Neuron (in vitro differentiated cells): ENCODE data around the gene DTX4.
"Not testable (repeated sequence)": the region's sequence is repeated elsewhere in the genome, so short reads cannot be mapped to it uniquely, and the experiment has no call there.

Source experiments
- H2AFZ ChIP-seq: one replicate; pipeline ENCODE4 v1.6.1; 2013; ENCODE audit warnings: low read depth, mild to moderate bottlenecking, inconsistent platforms, low read length, moderate library complexity
- H3K27me3 ChIP-seq: one replicate; pipeline ENCODE4 v1.6.1; 2013; ENCODE audit warnings: low read length; ENCODE audit not compliant: insufficient read depth
- H3K36me3 ChIP-seq: one replicate; pipeline ENCODE4 v1.6.1; 2013; ENCODE audit warnings: low read length; ENCODE audit not compliant: insufficient read depth
- H3K4me1 ChIP-seq: one replicate; pipeline ENCODE4 v1.6.1; 2013; ENCODE audit warnings: low read length; ENCODE audit not compliant: insufficient read depth
- H3K4me3 ChIP-seq: 2 replicates; pipeline ENCODE4 v1.5.1; 2013; ENCODE audit warnings: mild to moderate bottlenecking, low read length, moderate library complexity
- H3K9me3 ChIP-seq: one replicate; pipeline ENCODE4 v1.6.1; 2013; ENCODE audit warnings: low read length

The DTX4 gene

DNA sequence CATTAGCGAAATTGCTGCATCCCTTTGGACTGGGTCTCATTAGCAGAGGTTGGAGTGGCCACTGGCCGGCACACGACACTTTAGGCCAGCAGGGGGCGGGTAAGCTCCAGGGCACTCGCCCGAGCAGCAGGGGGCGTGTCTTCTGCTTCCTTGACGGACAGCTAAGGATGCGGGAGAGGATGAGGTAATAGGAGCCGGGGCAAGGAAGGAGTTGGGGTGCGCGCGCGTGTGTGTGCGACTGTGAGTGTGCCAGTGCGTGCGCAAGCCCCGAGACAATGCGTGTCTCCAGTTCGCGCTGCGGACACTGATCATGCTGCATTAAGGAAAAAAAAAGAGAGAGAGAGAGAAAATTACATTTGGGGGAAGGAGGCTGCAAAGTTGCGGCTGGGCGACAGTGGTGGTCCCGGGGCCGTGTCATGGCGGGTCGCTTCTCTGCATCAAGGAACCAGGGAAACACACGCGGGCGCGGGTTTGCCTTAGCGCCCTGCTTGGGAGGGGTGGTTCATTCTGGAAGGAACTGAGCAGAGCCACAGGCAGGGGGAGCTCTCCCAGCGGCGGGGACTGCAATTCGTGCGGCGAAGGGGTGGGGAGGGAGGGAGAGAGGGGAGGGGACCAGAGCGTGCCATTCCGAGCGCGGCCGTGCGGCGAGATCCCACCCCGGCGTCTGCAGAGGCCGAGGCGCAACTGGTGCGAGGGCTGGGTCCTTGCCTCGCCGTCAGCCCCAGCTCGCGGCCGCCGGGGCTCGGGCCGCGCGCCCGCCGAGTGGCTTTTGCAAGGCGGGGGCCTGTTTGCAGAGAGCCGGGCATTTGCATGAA is at the start of gene DTX4:
Gene DTX4, plus strand, starts transcription at position 625 of the 815 bp plus-strand sequence. CDS start 464 bp downstream, outside the sequence.
- Histone ChIP-seq H3K9me3 (peaks cover 6% of the 10 kb centered on the region), H3K27me3 (no peaks in the 10 kb centered on the region), H3K4me1 (peaks cover 44% of the 10 kb centered on the region), H2AFZ (peak within 1 kb of the TSS; percentile 6), H3K36me3 (peaks cover 15% of the 10 kb centered on the region), H3K4me3 (peak within 1 kb of the TSS; percentile 98)

DNA sequence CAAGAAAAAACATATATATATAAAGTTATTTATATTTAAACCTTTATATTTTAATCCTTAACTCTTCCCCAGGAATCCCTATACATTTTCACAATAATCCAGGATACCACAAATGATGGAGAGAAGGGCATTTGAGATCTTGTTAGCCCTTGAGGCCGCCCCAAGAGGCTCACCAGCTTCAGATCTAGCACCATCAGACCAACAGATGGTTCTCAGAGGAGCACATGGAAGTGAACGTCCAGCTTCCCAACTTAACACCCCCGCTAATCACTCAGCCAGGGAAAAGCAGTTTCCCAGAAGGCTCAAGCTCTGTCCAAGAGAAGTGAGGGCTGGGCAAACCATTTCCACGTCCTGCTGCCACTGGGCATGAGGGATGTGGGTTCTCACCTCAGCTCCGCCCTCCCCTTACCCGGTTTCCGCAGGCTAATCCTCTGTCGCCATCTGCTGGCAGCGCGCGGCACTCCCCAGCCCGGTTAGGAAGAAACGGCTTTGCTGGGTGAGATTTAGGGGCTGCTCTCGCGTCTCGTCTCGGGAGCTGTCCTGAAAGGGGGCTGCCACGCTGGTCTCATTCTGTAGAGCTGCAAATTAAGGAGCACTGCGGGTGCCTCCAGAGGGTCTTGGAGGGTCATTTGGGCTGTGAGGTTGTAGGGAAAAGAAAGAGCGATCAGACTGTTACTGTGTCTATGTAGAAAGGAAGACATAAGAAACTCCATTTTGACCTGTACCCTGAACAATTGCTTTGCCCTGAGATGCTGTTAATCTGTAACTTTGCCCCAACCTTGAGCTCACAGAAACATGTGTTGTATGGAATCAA is 36.1 kb upstream of the DTX4 start:
- H3K4me3 ChIP-seq, result no peak overlapping the region
- H3K36me3 ChIP-seq, result no peaks in the 10 kb centered on the region
- H3K9me3 ChIP-seq, result peaks cover 8% of the 10 kb centered on the region
- no peaks in the 10 kb centered on the region for H3K4me1 ChIP-seq
- H2AFZ ChIP-seq, result peak overlapping the region; percentile 48
- H3K27me3 ChIP-seq, result no peaks in the 10 kb centered on the region

GRCh38 chr11:59136551-59136950 is 35.4 kb upstream of the DTX4 start:
- H3K36me3 ChIP-seq, H3K4me1 ChIP-seq, H3K9me3 ChIP-seq, H3K4me3 ChIP-seq, H3K27me3 ChIP-seq: not testable (repeated sequence)
- peak overlapping the region; percentile 48 for H2AFZ ChIP-seq

- peaks cover 3% of the 10 kb centered on the region for H3K4me1 ChIP-seq
- no peak overlapping the region for H3K4me3 ChIP-seq
- peaks cover 1% of the 10 kb centered on the region for H3K9me3 ChIP-seq
- H2AFZ ChIP-seq, result no peak overlapping the region
- H3K27me3 ChIP-seq, result no peaks in the 10 kb centered on the region
- H3K36me3 ChIP-seq, result no peaks in the 10 kb centered on the region
Observed at GRCh38 chr11:59137190-59137589, 34.7 kb upstream of the DTX4 start.

- no peaks in the 10 kb centered on the region for H3K9me3 ChIP-seq
- H3K27me3 ChIP-seq, result no peaks in the 10 kb centered on the region
- H3K4me3 ChIP-seq, result no peak overlapping the region
- no peak overlapping the region for H2AFZ ChIP-seq
- no peaks in the 10 kb centered on the region for H3K36me3 ChIP-seq
- H3K4me1 ChIP-seq, result peaks cover 7% of the 10 kb centered on the region
Observed at GRCh38 chr11:59138643-59139042, 33.3 kb upstream of the DTX4 start.

DNA sequence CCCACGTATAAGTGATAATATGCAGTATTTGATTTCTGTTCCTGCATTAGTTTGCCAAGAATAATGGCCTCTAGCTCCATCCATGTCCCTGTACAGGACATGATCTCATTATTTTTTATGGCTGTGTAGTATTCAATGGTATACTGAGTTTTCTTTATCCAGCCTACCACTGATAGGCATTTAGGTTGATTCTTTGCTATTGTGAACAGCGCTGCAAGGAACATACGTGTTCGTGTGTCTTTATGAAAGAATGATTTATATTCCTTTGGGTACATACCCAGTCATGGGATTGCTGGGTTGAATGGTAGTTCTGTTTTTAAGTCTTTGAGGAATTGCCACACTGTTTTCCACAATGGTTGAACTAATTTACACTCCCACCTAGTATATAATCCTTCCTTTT is 30.7 kb upstream of the DTX4 start:
- Histone ChIP-seq H3K4me1 (peaks cover 7% of the 10 kb centered on the region), H2AFZ (no peak overlapping the region), H3K9me3 (no peaks in the 10 kb centered on the region), H3K27me3 (no peaks in the 10 kb centered on the region), H3K4me3 (no peak overlapping the region), H3K36me3 (no peaks in the 10 kb centered on the region)

GRCh38 chr11:59141673-59142460 is 30.1 kb upstream of the DTX4 start:
- Histone ChIP-seq H2AFZ (peak overlapping the region; percentile 95), H3K4me1 (peaks cover 7% of the 10 kb centered on the region), H3K4me3 (peak overlapping the region; percentile 59), H3K27me3 (no peaks in the 10 kb centered on the region), H3K36me3 (no peaks in the 10 kb centered on the region), H3K9me3 (no peaks in the 10 kb centered on the region)

- peaks cover 7% of the 10 kb centered on the region for H3K4me1 ChIP-seq
- no peaks in the 10 kb centered on the region for H3K9me3 ChIP-seq
- no peaks in the 10 kb centered on the region for H3K36me3 ChIP-seq
- H3K4me3 ChIP-seq, result peak within 1 kb of the TSS; percentile 59
- peak within 1 kb of the TSS; percentile 95 for H2AFZ ChIP-seq
- H3K27me3 ChIP-seq, result no peaks in the 10 kb centered on the region
Observed at GRCh38 chr11:59142530-59143507, 29.1 kb upstream of the DTX4 start, which contains the start of gene FAM111A. TSS of gene FAM111A (plus strand) at chr11:59142856. CDS start at chr11:59148873, 6,017 bp downstream.

DNA sequence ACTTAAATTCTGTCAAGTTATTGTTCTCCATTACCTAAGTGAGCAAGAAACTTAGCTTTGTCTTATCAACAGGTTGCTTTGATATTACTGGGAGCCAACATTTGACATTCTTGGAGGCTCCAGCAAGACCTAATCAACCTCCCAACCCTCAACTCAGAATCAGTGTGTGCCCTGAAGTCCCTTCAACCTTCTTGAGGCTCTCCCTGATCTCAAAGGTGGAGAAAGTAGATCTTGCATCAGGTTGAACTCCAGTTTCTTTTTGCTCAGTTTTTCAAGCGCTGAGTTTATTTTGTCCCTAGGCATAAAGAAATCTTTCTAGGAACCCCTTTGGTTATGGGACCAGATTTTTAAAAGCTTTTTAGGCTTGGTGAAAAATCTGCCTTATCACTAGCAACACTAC is 27.8 kb upstream of the DTX4 start:
- no peak overlapping the region for H3K4me3 ChIP-seq
- H3K4me1 ChIP-seq, result peaks cover 7% of the 10 kb centered on the region
- H3K27me3 ChIP-seq, result no peaks in the 10 kb centered on the region
- H2AFZ ChIP-seq, result no peak overlapping the region
- no peaks in the 10 kb centered on the region for H3K36me3 ChIP-seq
- H3K9me3 ChIP-seq, result no peaks in the 10 kb centered on the region

DNA sequence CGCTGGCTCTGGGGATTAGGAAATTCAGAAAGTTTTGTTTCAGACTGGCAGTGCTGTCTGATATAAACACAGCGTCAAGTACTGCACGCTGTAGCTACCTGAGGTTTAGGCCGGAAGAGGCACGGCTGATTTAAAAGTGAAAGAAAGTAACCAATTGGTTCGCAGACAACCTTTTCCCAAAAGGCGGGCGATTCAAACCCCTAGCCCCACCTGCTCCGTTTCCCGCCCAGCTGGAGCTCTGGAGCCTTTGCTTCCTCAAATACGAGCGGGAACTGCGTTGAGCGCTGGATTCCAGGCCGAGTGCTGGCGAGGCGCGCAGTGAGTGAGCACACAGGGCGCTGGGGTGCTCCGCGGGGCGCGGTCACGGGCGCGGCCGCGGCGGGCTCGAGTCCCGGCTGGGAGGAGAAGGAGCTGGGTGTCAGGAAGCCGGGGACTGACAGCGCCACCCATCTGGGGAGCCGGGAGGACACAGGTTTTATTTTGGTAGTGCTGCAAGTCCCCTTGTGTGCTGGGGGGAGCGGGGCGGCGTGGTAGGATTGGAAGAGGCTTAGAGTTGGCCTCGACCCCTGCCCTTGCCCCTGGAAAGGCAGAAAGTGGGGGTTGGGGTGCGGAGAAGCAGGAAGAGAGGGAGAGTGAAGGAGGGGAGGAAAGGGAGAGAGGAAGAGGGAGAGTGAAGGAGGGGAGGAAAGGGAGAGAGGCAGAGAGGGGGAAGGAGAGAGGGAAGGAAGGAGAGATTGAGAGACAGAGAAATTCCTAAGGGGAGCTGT is 27.2 kb upstream of the DTX4 start:
- no peak overlapping the region for H2AFZ ChIP-seq
- H3K36me3 ChIP-seq, result no peaks in the 10 kb centered on the region
- H3K9me3 ChIP-seq, result no peaks in the 10 kb centered on the region
- peaks cover 7% of the 10 kb centered on the region for H3K4me1 ChIP-seq
- H3K4me3 ChIP-seq, result no peak overlapping the region
- H3K27me3 ChIP-seq, result no peaks in the 10 kb centered on the region

DNA sequence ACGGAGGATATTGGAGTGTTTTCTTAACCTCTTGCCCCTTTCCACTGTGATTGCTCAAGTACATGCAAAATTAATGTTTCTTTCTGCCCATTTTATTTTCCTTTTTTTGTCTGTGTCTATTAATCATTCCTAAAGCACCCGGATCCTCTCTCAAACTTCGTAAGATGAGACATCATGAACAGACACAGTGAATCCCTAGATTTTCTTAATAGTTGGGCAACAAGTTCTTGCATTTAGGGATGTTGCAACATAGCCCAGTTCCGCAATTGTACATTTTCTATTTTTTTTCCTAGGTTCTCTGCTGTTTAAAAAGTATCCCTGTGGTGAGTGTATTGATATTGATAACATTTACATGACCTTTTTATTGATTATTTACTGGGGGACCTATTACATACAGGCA is 26.4 kb upstream of the DTX4 start:
- no peak overlapping the region for H3K4me3 ChIP-seq
- H2AFZ ChIP-seq, result no peak overlapping the region
- peaks cover 7% of the 10 kb centered on the region for H3K4me1 ChIP-seq
- no peaks in the 10 kb centered on the region for H3K9me3 ChIP-seq
- no peaks in the 10 kb centered on the region for H3K36me3 ChIP-seq
- no peaks in the 10 kb centered on the region for H3K27me3 ChIP-seq
